GM19238 (cell line): ENCODE results near the gene MYL7.
"Not testable (repeated sequence)": the region's sequence is repeated elsewhere in the genome, so short reads cannot be mapped to it uniquely, and the experiment has no call there.

Experiments
- DNase-seq: peaks from one replicate; pipeline ENCODE4 v3.0.0; 2011; ENCODE audit warnings: low spot score; ENCODE audit not compliant: insufficient read length

MYL7 gene

GRCh38 chr7:44141221-44141850, at the start of gene MYL7:
Gene MYL7 (minus strand): TSS chr7:44141332. CDS start chr7:44141305, 27 bp downstream.
- no peak for DNase-seq

- DNase-seq = no peak
These were observed 49.1 kb upstream of the MYL7 start for GRCh38 chr7:44189993-44190872.

DNA sequence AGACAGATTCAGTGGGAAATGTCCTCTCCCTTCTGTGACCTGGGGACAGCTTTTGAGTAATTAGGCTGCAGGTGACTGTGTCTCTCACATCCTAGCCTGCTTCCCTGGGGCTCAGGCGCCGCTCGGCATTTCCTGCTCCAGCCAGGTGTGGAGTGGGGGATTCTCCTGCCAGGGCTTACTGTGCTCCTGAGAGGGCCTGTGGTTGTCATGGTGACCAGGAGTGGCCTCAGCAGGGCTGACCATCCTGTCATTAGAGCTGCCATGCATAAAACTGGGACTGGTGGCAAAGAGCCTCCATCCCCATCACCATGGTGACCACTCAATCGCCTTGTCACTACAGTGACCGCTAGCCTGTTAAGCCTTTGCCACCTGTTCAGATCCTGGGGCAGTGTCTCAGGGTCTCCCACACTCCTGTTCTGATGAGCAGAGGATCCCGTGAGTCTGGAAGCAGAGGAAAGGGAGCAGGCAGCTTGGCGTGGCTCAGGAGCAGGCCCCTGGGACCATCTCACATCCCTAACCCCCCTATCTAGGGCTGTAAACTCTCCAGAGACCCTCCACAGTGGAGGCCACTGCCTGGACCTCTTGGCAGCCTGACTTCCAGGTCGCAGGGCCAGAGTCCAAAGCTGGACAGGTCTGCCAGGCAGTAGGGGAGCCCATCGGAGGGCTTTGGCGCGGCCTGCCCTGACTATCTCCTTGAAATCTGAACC, 48.3 kb upstream of the MYL7 start, which contains the start of gene GCK:
Gene GCK, minus strand, starts transcription at position 154 of the 707 bp plus-strand sequence. CDS start 486 bp downstream, outside the sequence.
- DNase-seq = no peak

DNA sequence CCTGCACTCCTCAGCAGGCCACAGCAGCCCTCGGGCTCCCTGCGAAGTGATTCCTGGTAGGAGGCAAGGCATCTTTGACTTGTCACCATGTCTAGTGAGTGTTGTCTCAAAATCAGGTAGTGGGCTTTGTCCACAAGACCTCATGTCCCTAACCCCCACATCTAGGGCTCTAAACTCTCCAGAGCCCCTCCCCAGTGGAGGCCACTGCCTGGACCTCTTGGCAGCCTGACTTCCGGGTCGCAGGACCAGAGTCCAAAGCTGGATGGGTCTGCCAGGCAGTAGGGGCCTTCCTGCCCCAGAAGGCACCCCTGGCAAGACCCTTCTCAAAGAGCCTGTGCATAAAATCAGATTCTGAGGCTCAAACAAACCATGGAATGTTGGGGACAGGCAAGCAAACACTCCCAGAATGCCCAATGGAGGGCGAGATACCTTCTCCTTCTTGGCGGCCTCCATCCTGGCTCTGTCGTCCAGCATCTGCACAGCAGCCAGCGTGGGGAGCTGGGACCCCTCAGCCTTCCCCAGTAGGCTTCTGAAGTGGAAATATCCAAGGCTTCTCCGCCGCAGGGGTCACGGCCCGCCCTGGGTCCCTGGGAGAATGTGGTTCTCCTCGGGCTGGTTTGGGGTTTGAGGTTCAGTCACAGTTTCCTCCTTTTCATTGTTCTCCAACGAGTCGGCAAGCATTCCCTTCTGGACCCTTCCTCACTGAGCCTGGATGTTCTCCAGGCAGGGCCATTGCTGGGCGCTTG, 47.5 kb upstream of the MYL7 start:
- DNase-seq = no peak

- no peak for DNase-seq
These were observed 46.7 kb upstream of the MYL7 start for GRCh38 chr7:44187636-44188416.

DNA sequence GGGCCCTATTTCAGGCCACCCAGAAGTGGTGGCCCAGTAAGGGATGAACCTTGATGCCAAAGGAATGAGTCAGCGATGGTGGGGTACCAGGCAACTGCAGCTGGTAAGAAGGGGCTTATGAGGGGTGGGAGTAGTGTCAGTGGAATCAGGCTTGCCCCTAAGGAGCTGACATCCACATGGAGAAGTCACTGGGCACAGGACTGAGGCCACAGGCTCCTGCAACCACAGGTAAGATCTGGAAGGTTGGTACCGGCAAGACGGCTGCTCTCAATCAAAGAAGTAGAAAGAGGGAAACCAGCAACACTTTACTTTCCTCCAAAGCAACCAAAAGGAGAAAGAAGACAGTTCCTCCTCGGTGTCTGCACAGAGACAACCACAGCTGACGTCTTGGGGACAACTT, 45.6 kb upstream of the MYL7 start:
- no peak for DNase-seq

DNA sequence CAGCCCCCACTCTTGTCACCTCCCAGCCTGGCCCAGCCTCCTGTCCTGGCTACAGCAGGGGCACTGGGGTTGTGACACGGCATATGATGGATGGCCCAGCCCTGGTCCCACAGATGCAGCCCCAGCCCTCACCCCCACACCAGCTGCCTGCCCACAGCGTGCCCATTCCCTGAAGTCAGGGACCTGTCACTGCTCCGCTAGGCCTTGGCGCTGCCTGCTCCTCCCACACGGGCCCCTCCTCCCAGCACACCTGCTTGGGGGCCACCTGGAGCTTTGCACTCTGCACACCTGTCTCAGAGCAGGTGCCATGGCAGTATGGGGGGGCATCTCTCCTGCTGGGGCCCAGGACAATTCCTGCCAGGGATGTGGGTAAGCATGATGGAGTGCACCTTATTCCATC, 44.6 kb upstream of the MYL7 start:
- no peak for DNase-seq

DNA sequence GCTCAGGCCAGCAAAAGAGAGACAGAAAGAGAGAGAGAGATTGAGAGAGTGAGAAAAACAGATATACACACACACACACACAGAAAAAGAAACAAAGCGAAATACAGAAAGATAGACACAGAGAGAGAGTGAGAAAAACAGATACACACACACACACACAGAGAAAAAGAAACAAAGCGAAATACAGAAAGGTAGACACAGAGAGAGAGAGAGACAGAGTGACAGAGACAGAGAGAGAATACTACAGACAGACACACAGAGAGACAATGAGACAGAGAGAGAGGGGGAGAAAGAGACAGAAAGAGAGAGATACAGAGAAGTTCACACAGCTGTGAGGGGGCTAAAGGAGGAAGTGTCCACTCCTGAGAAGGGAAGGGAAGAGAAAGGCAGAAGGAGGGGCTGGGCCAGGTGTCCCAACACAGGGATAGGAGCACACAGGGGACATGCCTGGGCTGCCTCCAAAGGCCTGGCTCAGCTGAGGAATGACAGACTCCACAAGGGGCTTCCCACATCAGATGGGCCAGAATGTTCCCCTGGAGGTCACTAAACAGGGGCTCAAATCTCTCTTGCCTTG, 43.8 kb upstream of the MYL7 start:
- no peak for DNase-seq

DNA sequence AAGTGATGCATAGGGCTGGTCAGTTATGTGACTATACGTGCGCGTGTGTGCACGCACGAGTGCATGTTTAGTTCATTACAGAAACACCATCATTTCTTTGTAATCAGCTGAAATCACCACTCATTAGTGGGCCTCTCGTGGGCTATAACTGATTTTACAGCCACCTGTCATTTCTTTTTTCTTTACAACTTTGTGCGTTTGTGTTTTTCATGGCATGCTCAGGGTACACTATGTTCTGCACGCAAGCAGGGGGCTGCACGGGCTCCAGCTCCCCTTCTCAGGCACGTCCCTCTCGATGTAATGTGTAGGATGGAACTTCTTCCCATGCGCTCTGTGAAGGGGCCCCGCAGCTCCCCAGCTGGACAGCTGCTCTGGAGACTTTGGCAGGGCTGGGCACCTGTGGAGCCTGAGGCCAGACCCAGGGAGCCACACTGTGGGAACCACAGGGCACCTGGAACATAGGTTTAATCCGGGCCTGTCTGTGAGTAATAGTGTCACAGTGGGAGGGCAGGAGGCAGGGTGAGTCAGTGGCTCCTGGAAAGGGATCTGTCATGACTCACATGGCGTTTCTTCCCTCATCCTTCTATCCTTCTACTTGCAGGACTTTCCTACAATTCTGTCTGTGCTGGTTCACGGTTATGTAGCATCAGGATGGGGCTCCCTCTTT, 43.2 kb upstream of the MYL7 start:
- no peak for DNase-seq

DNA sequence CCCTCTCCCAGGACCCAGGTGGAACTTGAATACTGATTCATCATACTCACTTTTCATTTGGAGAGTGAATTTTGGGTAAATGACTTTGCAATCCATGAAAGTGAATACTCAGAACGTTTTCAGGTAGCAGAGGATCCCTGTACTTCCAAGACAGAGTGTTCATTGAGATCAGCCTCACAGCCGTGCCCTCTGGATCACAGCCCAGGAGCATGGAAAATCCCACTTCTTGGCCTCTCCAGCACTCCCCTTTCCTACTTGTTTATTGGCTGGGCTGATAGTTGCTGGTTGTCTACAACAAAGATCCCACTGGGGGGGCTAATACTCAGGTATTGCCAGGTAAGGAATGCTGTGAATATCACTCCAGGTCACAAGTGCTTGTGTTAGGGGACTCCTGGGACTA, 42.3 kb upstream of the MYL7 start:
- no peak for DNase-seq

DNA sequence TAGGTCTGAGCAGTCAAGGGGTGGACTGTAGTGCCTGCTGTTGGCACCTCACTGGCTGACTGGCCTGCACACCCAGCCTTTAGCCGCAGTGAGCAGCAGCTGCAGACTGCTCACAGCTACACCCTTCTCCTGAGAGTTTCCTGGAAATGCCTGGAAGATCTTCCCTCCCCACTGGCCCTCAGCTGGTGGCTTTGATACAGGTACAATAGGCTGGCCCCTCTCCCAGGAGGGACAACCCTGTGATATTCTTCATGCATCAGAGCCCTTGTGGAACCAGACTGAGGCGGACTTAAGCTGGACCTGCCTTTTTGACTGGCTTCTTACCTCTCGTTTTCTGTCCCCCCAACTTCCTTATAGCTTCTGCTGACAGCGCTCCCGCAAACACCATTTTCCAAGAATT, 41.7 kb upstream of the MYL7 start:
- no peak for DNase-seq

DNA sequence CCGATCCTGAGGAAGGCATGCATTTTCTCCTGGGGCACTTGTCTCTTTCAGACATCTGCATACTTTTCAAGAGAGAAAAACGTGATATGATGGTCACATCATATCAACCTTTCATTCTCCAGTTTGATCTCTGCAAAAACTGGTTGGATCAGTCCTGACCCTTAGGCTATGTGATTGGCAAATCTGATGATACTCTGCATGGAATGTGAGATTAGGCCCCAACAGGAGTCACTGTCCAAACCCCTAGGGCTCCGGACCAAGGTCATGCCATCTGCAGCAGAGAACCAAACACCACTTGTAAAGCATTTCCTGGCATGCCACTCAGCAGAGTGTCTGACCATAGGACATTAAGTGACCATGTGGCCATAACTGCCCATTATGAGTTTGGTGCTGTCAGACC, 39.5 kb upstream of the MYL7 start:
- no peak for DNase-seq

DNA sequence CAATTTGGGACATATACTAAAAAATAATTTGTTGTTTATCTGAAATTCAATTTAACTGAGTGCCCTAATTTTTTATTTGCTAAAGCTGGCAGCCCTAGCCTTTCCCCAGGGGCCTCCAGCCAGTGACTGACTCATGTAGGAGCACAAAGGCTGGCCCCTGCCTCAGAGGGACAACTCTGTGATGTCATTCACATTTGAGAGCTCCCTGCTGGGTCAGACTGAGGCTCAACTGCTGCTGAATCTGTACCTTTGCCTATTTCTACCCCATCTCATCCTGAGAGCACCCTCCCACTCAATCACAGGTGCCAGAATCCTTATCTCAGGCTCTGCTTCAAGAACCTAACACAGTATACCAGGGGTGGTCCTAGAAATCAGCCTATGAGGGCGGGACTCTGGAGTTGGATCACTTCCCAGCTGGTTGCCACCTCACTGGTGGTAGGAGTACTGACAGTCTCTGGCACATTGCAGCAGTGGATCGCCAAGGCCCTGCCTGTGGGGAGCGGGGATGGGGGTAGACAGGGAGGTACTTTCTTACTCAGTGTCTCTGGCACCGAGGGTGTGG, 36.5 kb upstream of the MYL7 start:
- no peak for DNase-seq

DNA sequence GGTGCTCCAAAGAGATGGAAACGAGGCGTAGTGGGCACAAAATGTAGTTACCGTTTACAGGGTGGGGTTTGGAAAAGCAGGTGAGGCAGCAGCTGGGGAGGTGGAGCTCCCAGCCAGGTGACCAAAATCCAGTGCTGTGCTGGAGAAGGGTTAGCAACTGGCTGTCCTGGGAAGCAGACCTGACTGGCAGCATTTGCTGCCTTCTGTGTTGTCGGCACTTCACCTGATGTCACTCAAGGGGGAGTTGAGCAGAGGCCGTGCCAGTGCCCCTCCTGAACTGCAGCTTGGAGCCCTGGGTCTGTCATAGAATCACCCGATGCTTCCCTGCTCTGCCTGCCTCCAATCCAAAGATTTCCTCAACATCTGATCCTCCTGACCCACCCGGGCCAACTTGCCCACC, 35.4 kb upstream of the MYL7 start:
- DNase-seq = no peak

DNA sequence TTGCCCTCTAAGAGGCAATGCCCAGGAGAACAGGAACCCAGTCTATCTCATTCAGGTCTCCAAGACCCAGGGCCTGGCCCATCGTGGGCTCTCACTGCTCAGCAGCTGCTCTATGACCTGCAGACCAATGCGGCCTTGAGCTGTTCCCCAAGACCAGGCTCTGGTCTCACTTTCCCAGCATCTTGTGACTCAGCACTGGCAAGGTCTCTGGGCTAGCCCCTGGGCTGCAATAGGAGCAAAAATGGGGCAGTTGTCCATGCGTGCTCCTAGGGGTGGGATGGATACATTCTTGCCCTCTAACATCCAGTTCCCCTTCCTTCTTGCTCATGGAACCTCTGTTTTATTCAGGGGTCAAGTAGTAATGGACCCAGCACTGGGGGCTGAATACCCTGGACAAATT, 34.6 kb upstream of the MYL7 start:
- DNase-seq = no peak

GRCh38 chr7:44174694-44174948, 33.5 kb upstream of the MYL7 start:
- not testable (repeated sequence) for DNase-seq

- no peak for DNase-seq
These were observed 33.0 kb upstream of the MYL7 start for GRCh38 chr7:44173911-44174693.

GRCh38 chr7:44172803-44173424, 31.8 kb upstream of the MYL7 start:
- DNase-seq = no peak
